RPMI7951 (cell line): ENCODE measurements around the gene IGIP. TPM values are rescaled to one million over a fixed set of nuclear protein-coding genes. Genes with fewer than 3 reads are reported as not detected.
A peak's percentile ranks its signal among the peaks of the same experiment; 100 is the strongest.

ENCODE experiments used
- DNase-seq: peaks from one replicate; pipeline ENCODE4 v3.0.0-alpha.2; 2012; ENCODE audit warnings: low read depth
- total RNA-seq: library from RNA; depleted of rRNA; stranded (reverse); fragments of >200 nt; shearing (Covaris generic); gene quantifications from 2 replicates; pipeline ENCODE4 v1.2.3, GENCODE V29; 2014; rRNA removed

IGIP gene
- total RNA-seq, 1 experiment from 2014 or later, result 5.2 TPM

- DNase-seq, result no peak
Observed at GRCh38 chr5:140165101-140165922, 39.6 kb downstream of the IGIP start.

GRCh38 chr5:140165923-140166270, 40.2 kb downstream of the IGIP start:
- no peak for DNase-seq

GRCh38 chr5:140166911-140167310, 41.2 kb downstream of the IGIP start:
- no peak for DNase-seq

GRCh38 chr5:140168371-140168770, 42.6 kb downstream of the IGIP start:
- no peak for DNase-seq

- no peak for DNase-seq
Observed at GRCh38 chr5:140169410-140169809, 43.7 kb downstream of the IGIP start.

- DNase-seq, result no peak
Observed at GRCh38 chr5:140172483-140172882, 46.7 kb downstream of the IGIP start.

GRCh38 chr5:140174014-140174413, 48.3 kb downstream of the IGIP start:
- DNase-seq, result no peak

- peak; percentile 85 for DNase-seq
Observed at GRCh38 chr5:140174465-140175366, 49.0 kb downstream of the IGIP start, which contains the start of gene CYSTM1. Gene CYSTM1 (plus strand): TSS chr5:140175188. CDS start chr5:140194466, 19,278 bp downstream.

- peak; percentile 61 for DNase-seq
Observed at GRCh38 chr5:140175367-140176030, 49.8 kb downstream of the IGIP start.

- DNase-seq, result no peak
Observed at GRCh38 chr5:140176031-140176387, 50.3 kb downstream of the IGIP start.

- no peak for DNase-seq
Observed at GRCh38 chr5:140178086-140178410, 52.3 kb downstream of the IGIP start.

- DNase-seq, result no peak
Observed at GRCh38 chr5:140178482-140179116, 52.9 kb downstream of the IGIP start.

Other genes starting within 250 kb of the IGIP start
- gene NRG2, start 82.6 kb upstream of the IGIP start, total RNA-seq, result 1.7 and 1.9 TPM in 2 replicates
- gene PURA, start 11.8 kb upstream of the IGIP start, total RNA-seq, result 9.0 and 10.0 TPM in 2 replicates
- 22.4 and 29.1 TPM in 2 replicates for gene CYSTM1, start 49.3 kb downstream of the IGIP start, total RNA-seq
- 86.1 and 114 TPM in 2 replicates for gene PFDN1, start 177.2 kb downstream of the IGIP start, total RNA-seq
- 3.5 and 3.9 TPM in 2 replicates for gene HBEGF, start 220.7 kb downstream of the IGIP start, total RNA-seq
- gene SLC4A9, start 234.3 kb downstream of the IGIP start, total RNA-seq, result not detected in 2 replicates